AG04450 (cell line): Measurements from ENCODE around the gene NRG2. TPM values are rescaled to one million over a fixed set of nuclear protein-coding genes. Genes with fewer than 3 reads are reported as not detected.

Experiments used
- CTCF ChIA-PET: fragments of 300-600, 350-600 bp; formaldehyde crosslinking; extraction: SDS; loops from one replicate; lab custom pipeline; 2022; ENCODE audit warnings: antibody characterized with exemption, inconsistent platforms; lab: Charles Lee
- POLR2A ChIA-PET: fragments of 350-600 bp; formaldehyde crosslinking; extraction: SDS; loops from one replicate; lab custom pipeline; 2021; ENCODE audit warnings: antibody characterized with exemption, inconsistent platforms; lab: Yijun Ruan, JAX
- DNase-seq: peaks from one replicate; pipeline ENCODE4 v3.0.0-alpha.2; 2011; ENCODE audit warnings: low read depth, low spot score
- H3K27ac ChIP-seq: one replicate; pipeline ENCODE4 v1.5.1; 2012; ENCODE audit warnings: low read depth, low read length, control low read depth
- H3K27me3 ChIP-seq: one replicate; pipeline ENCODE4 v1.6.0; 2012; ENCODE audit warnings: low read length; ENCODE audit not compliant: control insufficient read depth, insufficient read depth
- H3K4me3 ChIP-seq: 2 replicates; pipeline ENCODE4 v1.5.1; 2011; ENCODE audit warnings: mild to moderate bottlenecking, low read depth, low read length, control low read depth
- H3K9me3 ChIP-seq: 2 replicates; pipeline ENCODE4 v1.5.1; 2012; ENCODE audit warnings: low read length; ENCODE audit not compliant: control insufficient read depth, insufficient read depth
- polyA plus RNA-seq: library from polyadenylated mRNA; depleted of rRNA; stranded (reverse); fragments of >200 nt; gene quantifications from 2 replicates; pipeline ENCODE4 v1.2.3, GENCODE V29; 2011
- TF ChIP-seq, protein P1 (sequence below): IDR thresholded peaks from 2 replicates; pipeline ENCODE4 v1.5.1; 2011; ENCODE audit warnings: low read depth, low read length, control low read depth, inconsistent platforms

Gene NRG2
- polyA plus RNA-seq, 1 experiment: 0.02 TPM

DNA sequence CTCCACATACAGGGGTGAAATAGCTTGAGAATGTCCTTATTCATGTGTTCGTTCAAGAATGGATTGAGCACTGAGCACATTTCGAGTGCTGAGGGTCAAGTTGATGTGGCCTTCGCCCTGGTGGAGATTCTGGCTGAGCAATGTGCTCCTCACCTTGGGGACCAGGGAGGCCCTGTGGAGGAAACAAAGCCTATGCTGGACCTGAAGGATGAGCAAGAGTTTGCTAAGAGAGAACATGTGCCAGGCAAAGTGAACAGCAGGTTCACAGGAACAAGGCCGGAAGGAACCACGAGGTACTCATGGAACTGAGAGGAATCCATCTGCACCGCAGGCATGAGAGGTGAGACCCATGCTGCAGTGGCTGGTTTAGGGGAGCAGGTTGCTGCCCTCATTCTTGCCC lies 145.1 kb downstream of the NRG2 start:
- peaks cover 70% of the 10 kb centered on the region for H3K27me3 ChIP-seq
- CTCF ChIA-PET: no interaction called here
- TF ChIP-seq, protein P1, sequence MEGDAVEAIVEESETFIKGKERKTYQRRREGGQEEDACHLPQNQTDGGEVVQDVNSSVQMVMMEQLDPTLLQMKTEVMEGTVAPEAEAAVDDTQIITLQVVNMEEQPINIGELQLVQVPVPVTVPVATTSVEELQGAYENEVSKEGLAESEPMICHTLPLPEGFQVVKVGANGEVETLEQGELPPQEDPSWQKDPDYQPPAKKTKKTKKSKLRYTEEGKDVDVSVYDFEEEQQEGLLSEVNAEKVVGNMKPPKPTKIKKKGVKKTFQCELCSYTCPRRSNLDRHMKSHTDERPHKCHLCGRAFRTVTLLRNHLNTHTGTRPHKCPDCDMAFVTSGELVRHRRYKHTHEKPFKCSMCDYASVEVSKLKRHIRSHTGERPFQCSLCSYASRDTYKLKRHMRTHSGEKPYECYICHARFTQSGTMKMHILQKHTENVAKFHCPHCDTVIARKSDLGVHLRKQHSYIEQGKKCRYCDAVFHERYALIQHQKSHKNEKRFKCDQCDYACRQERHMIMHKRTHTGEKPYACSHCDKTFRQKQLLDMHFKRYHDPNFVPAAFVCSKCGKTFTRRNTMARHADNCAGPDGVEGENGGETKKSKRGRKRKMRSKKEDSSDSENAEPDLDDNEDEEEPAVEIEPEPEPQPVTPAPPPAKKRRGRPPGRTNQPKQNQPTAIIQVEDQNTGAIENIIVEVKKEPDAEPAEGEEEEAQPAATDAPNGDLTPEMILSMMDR: no peak

DNA sequence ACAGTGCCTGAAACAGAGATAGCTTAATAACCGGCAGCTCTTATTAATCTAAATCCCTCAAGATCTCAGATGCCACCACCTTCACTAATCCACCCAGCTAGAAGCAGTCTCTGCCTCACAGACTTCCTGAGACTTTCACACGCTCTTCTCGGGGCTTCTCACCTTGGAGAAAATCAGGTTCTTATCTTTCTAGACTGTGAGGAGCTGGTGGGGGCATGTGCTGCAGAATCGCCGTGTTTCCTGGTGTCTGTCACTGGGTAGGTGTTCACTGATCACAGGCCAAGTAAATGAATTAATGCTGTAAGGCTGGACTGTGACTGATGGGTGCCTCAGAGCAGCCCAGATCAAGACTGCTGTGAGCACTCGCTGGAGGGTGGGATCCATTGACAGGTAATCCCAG lies 145.8 kb downstream of the NRG2 start:
- no peaks in the 10 kb centered on the region for H3K9me3 ChIP-seq
- no peak overlapping the region for H3K27ac ChIP-seq
- no peak overlapping the region for H3K4me3 ChIP-seq
- ChIA-PET POLR2A (no interaction called here), CTCF (no interaction called here)
- no peak for DNase-seq
- peaks cover 65% of the 10 kb centered on the region for H3K27me3 ChIP-seq
- TF ChIP-seq, protein P1: no peak

More for the DNA sequence above, 145.1 kb downstream of the NRG2 start:
- Histone ChIP-seq H3K4me3 (no peak overlapping the region), H3K27ac (no peak overlapping the region), H3K9me3 (no peaks in the 10 kb centered on the region)
- DNase-seq: no peak
- POLR2A ChIA-PET: no interaction called here

DNA sequence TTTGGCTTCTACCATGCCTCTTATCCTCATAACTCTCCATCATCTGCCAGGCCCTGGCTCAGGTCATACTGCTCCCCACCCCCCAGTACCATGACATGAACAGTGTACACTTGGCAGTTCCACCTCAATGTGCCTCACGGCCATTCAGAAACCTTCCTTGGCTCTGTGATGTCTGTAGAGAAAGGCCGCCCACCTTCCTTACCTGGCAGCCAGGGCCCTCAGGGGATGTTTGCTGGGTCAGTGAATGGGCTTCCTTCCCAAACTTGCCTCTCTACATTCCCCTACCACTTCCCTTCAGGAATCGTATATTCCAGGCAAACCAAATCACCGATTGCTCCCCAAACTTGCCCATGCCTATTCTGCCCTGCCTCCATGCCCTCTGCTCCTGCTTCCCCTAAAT lies 146.4 kb downstream of the NRG2 start:
- TF ChIP-seq, protein P1: no peak
- H3K4me3 ChIP-seq: no peak overlapping the region
- no peaks in the 10 kb centered on the region for H3K9me3 ChIP-seq
- no peak overlapping the region for H3K27ac ChIP-seq
- no peak for DNase-seq
- CTCF ChIA-PET: no interaction called here
- POLR2A ChIA-PET: no interaction called here
- peaks cover 61% of the 10 kb centered on the region for H3K27me3 ChIP-seq

DNA sequence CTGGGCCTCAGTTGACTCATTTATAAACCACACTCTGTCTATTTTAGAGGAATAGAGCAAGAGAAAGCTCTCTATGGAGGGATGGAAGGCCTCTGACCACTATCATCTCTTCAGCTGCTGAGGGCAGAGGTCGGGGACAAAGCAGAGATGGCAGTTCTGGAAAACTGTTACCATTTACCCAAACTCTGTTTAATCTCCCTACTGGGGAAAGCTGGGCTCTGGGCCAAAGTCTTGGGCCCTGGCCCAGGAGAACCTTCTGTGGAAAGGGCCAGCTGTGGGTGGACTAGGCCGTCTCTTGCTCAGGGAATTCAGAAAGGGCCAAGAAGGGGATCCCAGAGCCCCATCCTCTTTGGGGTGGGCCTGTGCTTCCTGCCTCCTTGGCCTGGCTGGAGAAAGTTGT lies 147.5 kb downstream of the NRG2 start:
- ChIA-PET POLR2A (no interaction called here), CTCF (interaction anchor here (0.6 kb wide), 1 partner anchor 262 kb away, joined by 3 read pairs; no protein-coding TSS in a partner anchor)
- TF ChIP-seq, protein P1: no peak
- Histone ChIP-seq H3K27ac (no peak overlapping the region), H3K27me3 (peaks cover 57% of the 10 kb centered on the region), H3K9me3 (no peaks in the 10 kb centered on the region), H3K4me3 (no peak overlapping the region)
- DNase-seq: no peak

DNA sequence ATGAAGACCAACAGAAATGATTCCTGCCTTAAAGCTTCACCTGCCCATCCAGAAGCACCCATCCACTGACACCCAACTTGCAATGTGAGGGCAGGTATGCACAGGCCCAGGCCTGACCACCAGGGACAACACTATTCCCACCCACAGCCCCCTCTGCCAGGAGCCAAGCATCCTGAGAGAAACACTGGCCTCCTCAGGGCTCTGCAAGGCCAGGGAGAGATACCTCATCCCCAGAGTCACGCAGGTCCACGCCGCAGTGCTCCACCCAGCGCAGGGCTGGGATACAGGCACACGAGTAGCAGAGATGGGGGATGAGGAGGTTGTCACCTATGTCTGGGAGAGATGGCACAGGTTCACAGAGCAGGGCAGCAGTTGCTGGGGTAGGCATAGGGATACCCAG lies 148.1 kb downstream of the NRG2 start:
- ChIA-PET CTCF (no interaction called here), POLR2A (no interaction called here)
- H3K27me3 ChIP-seq: peaks cover 55% of the 10 kb centered on the region
- no peak overlapping the region for H3K4me3 ChIP-seq
- TF ChIP-seq, protein P1: no peak
- no peak for DNase-seq
- H3K27ac ChIP-seq: no peak overlapping the region
- no peaks in the 10 kb centered on the region for H3K9me3 ChIP-seq
